ENCODE measurements around the gene CLEC18C.

GRCh38 chr16:70158261-70158939 lies 15.2 kb upstream of the CLEC18C start:
- peak; percentile 10; the same call in 1 of the 2 replicates for TF ChIP-seq CTCF (IDR thresholded peaks at IDR 0.05)
- TF ChIP-seq ZFX (IDR thresholded peaks at IDR 0.05; ENCODE audit: borderline replicate concordance), result no peak
